CD4-positive, alpha-beta T cell treated with Interleukin-17A for 4 hours (primary cell): ENCODE data around the gene DRC1.

Experiments used
- DNase-seq: peaks from one replicate; pipeline ENCODE4 v3.0.0-alpha.2; 2020; ENCODE audit warnings: mixed read lengths

Gene DRC1

DNA sequence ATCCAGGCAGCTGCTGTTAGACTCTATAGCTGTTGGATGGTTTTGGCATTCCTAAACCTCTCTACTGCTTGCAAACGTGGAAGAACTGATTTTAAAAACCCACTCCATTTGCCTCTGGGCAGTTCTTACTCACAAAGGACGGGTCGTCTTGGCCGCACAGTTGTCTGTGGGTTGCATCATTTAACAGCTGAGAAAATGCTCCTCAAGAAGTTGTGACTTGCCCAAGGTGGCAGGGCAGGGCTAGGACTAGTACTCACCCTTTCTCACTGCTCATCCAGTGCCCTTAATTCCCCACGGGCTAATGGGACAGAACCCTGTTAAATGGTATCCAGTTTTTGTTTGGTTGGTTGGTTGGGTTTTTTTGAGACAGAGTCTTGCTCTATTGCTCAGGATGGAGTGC, 997 bp upstream of the DRC1 start:
- DNase-seq: no peak

DNA sequence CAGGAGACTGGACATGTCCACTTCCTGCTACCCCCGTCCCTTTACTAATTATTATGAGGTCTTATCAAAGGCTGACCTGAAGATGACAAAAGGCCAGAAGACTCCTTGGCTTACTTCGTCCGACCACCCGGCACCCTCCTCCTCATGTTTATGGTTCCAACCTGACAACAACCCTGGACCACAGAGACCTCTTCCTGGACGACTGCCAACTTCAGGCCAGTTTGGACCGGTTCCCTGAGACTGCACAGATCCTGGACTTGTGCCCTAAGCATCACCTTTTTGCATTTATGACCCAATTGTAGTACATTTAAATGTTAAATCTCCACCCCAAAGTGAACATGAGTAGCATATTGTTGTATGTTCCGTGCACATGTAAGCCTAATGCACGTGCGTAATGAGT, 5.8 kb downstream of the DRC1 start:
- no peak for DNase-seq

DNA sequence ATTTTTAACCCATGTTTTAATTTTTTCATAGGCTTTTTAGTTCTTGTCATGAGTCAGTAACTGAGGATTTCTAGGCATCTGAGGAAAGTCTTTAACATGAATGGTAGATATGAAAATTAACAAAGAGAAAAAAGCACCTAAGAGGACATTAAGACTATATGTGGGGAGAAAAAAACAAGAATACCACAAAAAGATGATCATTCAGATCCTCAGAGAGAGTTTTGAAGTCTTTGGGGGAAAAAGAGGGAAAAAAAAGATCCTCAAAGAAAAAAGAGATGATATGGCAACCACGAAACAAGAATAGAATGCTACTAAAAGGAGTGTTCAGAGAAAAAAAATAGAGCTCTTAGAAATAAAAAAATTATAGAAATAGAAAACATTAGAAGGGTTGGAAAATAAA, 8.1 kb downstream of the DRC1 start:
- DNase-seq: no peak

GRCh38 chr2:26410764-26411243, 9.1 kb downstream of the DRC1 start:
- DNase-seq: no peak

DNA sequence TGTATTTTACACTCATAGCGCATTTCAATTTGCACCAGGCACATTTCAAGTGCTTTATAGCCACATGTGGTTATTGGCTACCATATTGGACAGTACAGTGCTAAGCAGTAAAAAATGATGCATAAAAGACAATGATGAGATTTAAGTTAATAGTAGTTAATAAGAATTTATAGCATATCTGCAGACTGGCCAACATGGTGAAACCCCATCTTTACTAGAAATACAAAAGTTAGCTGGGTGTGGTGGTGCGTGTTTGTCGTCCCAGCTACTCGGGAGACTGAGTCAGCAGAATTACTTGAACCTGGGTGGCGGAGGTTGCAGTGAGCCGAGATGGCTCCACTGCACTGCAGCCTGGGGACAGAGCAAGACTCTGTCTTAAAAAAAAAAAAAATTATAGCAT, 9.7 kb downstream of the DRC1 start:
- DNase-seq: no peak

- DNase-seq: no peak
Observed at GRCh38 chr2:26412091-26412673, 10.5 kb downstream of the DRC1 start.

GRCh38 chr2:26414311-26414710, 12.6 kb downstream of the DRC1 start:
- no peak for DNase-seq

GRCh38 chr2:26421961-26422360, 20.2 kb downstream of the DRC1 start:
- no peak for DNase-seq

DNA sequence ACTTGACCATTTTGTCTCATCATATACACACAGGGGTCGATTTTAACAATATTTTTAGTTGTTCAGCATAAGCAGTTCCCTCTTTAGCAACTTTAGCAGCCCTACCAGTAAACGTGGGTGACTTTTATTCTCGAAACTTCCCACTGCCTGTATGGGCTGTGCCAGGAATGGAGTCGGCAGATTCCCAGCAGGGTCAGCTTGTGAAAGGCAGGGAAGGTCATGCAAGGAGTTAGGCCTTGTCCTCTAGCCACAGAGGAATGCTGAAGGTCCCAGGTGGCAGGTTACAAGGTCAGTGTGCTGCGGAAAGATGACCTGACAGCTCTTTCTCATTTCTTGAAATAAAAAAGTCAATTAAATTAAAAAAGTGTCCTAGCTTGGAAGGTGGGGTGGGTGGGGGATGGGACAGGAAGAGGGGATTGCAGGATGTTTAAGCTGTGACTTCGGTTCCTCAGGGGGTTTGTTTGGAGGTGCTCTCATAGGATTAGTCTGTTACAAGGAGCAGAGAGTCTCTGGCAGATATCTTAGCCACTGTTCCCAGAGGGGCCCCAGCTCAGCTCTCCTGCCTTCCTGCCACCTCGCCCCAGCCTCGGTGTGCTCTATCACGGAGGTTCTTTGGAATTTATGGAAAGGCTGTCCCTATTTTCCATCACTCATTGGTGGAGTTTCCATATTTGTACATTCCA, 21.4 kb downstream of the DRC1 start:
- no peak for DNase-seq

DNA sequence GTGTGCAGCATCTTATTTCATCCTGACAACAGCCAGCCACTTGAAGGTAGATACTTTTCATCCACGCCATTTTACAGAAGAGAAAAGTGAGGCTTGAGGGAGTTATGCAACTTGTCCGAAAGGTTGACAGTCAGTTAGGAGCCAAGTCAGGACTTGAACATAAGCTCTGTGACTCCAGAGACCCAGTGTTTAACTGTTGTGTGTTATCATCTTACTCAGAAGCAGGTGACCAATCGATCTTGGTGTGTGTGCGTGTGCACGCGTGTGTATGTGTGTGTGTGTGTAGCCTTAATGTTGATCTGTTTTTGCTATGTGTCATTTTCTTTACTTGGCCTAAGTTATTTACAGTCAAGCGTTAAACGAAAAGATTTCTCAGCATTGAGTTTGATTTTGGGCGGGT, 22.0 kb downstream of the DRC1 start:
- DNase-seq: no peak

DNA sequence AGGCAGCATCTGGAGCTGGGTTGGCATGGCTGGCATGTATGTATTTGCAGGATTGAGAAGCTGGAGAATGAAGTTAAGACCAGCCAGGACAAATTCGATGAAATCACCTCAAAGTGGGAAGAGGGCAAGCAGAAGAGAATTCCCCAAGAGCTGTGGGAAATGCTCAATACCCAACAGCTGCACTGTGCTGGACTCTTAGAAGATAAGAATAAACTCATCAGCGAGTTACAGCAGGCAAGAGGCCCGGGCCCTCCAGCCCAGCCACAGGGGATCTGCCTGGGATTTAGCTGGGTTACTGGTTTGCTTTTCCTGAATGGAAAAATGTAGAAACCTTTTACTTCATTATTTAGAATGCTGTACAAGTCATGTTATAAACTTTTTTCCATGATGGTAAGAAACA, 22.5 kb downstream of the DRC1 start:
- DNase-seq: no peak

DNA sequence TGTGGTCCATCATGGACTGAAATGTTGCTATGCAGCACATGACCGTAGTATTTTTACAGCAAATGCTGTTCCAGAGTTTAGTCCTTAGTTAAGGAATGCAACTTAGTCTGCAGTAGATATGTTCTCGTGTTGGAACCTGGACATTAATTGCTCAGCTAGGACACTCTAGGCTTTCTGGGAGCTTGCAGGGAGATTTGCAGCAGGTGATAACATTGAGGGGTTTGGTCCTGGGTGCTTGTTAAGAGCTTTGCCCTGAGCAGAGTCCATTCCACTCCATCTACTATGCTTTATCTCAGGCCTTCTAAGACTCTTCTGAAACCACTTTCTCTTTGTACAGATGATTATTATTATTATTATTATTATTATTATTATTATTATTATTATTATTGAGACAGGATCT, 27.1 kb downstream of the DRC1 start:
- no peak for DNase-seq

DNA sequence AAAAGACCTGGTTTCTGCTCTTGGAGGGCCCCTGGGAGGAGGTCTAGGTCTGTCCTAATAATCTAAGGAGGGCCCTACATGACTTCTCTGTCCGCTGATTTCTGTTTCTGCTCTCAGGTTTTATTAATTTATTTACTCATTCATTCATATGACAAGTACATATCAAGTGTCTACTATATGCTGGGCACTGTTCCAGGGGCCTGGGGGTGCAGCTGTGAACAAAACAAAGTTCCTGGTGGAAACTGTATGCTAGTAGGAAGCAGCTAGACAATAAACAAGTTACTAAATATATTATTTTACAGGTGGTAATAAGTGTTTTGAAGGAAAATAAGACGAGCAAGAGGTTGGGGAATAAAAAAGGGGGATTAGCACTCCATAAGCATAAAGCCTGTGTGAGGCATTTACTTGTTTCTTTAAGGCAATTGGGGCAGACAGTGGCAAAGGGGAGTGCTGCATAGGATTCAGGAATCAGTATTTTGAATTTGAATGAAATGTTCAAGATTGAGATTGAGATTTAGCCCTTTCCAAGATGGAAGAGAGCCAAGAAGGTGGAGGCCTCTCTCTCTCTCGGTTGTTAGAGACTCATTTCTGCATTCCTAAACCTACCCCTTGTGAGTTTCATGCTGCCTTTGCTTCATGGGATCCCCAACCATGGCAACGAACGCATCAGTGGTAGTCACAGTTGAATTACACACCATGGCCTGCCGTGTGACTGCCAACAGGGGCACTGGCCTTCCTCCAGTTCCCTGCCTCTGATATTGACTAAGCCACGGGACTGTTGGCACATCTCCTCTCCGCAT, 28.3 kb downstream of the DRC1 start:
- DNase-seq: no peak

DNA sequence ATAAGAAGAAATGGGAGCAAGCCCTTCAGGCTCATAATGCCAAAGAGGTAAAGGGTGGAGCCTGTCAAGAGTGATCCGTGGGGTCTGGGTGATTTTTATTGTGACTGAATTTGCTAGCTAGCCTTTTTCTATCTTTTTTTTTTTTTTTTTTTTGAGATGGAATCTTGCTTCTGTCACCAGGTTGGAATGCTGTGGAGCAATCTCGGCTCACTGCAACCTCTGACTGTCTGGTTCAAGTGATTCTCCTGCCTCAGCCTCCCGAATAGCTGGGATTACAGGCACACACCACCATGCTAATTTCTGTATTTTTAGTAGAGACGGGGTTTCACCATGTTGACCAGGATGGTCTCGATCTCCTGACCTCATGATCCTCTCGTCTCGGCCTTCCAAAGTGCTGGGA, 29.1 kb downstream of the DRC1 start:
- DNase-seq: no peak

GRCh38 chr2:26432363-26432762, 30.6 kb downstream of the DRC1 start:
- no peak for DNase-seq

DNA sequence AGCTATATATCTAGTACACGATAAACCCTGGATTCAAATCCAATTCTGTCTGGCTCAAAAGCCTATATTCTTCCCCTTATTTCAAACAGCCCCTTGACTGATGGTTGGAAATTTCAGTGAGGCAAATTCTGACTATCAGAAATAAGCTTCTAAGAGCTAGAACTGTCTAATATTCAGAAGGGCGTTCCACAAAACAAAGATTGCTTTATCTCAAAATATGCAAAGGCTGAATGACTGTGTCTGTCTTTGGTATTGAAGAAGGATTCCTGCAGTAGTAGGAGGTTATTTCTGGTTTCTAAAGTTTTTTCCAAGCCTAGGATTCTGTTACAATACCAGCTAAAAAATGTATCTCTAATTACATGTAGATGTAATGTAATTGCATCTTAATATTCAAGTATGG, 31.1 kb downstream of the DRC1 start:
- DNase-seq: no peak

GRCh38 chr2:26435106-26435505, 33.4 kb downstream of the DRC1 start:
- DNase-seq: no peak

- no peak for DNase-seq
Observed at GRCh38 chr2:26438526-26438925, 36.8 kb downstream of the DRC1 start.

- no peak for DNase-seq
Observed at GRCh38 chr2:26438926-26439325, 37.2 kb downstream of the DRC1 start.

DNA sequence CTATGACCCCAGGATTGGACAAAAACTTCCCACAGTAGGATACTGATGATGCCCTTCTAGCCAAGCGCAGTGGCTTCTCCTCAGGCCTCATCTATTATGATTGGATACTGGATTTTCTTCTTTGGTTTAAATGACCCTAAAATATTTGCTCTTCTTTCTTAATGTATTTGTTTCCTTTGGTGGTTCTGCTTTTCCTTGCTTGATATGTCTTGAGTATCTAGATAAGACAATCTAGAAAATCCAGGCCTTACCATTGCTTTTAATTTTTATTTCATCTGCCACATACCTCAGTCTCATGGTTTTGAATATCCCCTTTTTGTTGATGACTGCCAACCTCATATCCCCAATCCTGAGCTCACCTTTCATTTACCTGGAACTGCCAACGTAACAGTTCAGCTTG, 40.6 kb downstream of the DRC1 start:
- no peak for DNase-seq

DNA sequence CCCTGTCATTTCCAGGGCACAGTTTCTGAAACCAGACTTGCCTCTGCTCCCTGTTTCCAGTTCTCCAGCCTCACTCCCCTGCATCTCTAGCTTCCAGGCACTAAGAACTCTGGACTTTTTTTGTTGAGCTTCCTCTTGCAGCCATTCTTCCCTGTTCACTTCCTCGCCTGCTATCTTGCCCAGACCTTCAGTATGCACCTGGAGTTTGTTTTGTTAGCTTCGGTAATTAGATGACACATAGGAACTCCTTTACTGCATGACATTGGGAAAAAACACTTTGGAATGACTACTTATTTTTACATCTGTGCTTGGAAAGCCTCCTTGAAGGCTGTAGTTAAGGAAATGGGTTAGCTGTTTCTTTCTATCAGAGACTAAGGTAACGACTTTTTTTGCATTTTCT, 41.0 kb downstream of the DRC1 start:
- DNase-seq: no peak

DNA sequence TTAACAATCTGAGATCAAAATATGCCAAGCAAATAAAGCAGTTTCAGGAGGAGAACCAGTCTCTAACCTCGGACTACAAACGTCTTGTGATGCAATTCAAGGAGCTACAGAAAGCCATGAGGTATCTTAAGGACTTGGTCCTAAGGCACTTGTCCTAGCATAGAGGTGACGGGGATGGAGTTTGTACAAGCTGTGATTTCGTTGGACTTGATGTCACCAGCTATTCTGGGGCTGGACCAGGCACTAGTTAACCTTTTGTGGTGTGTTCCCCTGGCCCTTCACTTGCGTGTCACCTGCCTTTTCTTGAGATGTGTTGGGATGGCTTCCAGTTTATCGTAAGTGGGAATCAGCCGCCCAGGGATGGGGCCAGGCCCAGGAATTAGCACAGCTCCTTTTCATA, 42.5 kb downstream of the DRC1 start:
- DNase-seq: no peak

GRCh38 chr2:26448651-26449050, 46.9 kb downstream of the DRC1 start:
- no peak for DNase-seq
